Measurements from ENCODE around the gene MAGOH. TPM values are rescaled to one million over a fixed set of nuclear protein-coding genes. Genes with fewer than 3 reads are reported as not detected.

MAGOH gene
- total and polyA plus RNA-seq, 2 donors (not counting 1 experiment from before 2014, with no cell fraction given): 33.0 to 34.5 TPM

DNA sequence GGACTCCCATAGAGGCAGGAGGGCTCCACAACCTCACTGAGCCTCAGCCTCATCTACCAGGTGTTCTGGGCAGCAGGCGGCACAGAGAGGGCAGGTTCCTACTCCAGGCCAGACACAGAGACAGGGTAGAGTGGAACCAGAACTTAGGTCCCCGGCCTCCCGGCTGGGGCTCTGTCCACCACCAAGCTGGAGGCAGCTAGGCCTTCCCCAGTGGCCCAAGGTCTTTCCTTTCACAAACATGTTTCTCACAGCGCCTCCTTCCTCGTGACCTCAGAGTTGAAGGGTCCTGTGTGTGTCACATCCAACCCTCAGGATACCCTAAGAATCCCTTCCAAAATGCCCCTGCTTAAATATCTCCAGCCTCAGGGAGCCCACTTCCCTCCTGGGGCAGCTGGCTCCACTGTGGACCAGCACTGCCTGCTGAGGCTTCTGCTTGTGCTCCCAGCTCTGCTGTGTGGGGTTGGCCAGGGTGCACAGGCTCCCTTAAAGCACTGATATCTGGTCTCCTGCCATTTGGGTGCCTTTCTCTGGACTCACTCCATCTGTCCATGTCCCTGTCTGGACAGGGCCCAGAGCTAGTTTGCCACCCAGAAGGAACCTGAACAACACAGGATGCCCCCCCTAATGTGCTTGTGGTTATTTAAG is 33.2 kb upstream of the MAGOH start:
- Histone ChIP-seq H3K4me3 (replicated peaks in 1 of 4; ENCODE audit: control extremely low read depth in 1 of 4, insufficient read depth in 1 of 4, low read depth in 3 of 4, low read length in 4 of 4) (no peak overlapping the region), H3K9ac (ENCODE audit: insufficient read depth, low read length) (no peak overlapping the region), H3K27me3 (ENCODE audit: control insufficient read depth, insufficient read depth, low read length) (no peaks in the 10 kb centered on the region), H3K4me2 (ENCODE audit: extremely low read depth, insufficient read depth, low read length) (no peak overlapping the region), H3K36me3 (ENCODE audit: control insufficient read depth, insufficient read depth, low read length) (no peaks in the 10 kb centered on the region), H2AFZ (ENCODE audit: low read length) (no peak overlapping the region), H3K4me1 (ENCODE audit: control insufficient read depth, extremely low read depth, insufficient read depth, low read length) (no peaks in the 10 kb centered on the region), H4K20me1 (ENCODE audit: control insufficient read depth, extremely low read depth, insufficient read depth, low read length) (no peaks in the 10 kb centered on the region), H3K79me2 (ENCODE audit: control insufficient read depth, insufficient read depth, low read length) (no peaks in the 10 kb centered on the region), H3K9me3 (ENCODE audit: control insufficient read depth, insufficient read depth, low read depth, low read length) (no peaks in the 10 kb centered on the region), H3K27ac (ENCODE audit: insufficient read depth, low read length) (no peak overlapping the region)
- TF ChIP-seq, protein P1, sequence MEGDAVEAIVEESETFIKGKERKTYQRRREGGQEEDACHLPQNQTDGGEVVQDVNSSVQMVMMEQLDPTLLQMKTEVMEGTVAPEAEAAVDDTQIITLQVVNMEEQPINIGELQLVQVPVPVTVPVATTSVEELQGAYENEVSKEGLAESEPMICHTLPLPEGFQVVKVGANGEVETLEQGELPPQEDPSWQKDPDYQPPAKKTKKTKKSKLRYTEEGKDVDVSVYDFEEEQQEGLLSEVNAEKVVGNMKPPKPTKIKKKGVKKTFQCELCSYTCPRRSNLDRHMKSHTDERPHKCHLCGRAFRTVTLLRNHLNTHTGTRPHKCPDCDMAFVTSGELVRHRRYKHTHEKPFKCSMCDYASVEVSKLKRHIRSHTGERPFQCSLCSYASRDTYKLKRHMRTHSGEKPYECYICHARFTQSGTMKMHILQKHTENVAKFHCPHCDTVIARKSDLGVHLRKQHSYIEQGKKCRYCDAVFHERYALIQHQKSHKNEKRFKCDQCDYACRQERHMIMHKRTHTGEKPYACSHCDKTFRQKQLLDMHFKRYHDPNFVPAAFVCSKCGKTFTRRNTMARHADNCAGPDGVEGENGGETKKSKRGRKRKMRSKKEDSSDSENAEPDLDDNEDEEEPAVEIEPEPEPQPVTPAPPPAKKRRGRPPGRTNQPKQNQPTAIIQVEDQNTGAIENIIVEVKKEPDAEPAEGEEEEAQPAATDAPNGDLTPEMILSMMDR (conservative IDR thresholded peaks at IDR 0.05 in 1 of 2, IDR thresholded peaks at IDR 0.05 in 1 of 2; ENCODE audit: low read depth in 1 of 2, low read length in 2 of 2): no peak
- TF ChIP-seq EZH2 (IDR thresholded peaks at IDR 0.05; ENCODE audit: low read length, missing control alignments): no peak
- DNase-seq (ENCODE audit: low read depth in 2 of 2): no peak

DNA sequence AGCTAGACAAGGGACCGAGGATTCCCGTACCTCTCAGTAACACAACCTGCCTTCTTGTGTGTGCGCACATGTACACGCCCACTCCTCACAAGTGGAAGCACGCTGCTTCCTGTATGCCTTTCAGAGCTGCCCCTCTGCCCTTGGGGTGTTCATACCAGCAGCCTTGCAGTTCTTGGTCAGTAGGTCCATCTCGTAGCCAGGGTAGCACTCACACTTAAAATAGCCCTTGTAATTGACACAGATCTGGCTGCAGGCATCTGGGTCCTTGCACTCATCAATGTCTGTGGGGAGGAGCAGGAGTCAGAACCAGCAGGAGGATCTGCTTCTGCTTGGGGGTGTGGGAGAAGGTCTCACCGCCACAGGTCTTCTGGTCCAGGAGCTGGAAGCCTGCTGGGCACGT is 32.6 kb upstream of the MAGOH start:
- no peak for DNase-seq (ENCODE audit: low read depth in 2 of 2)
- Histone ChIP-seq H3K27ac (ENCODE audit: insufficient read depth, low read length) (no peak overlapping the region), H3K79me2 (ENCODE audit: control insufficient read depth, insufficient read depth, low read length) (no peaks in the 10 kb centered on the region), H4K20me1 (ENCODE audit: control insufficient read depth, extremely low read depth, insufficient read depth, low read length) (no peaks in the 10 kb centered on the region), H3K4me1 (ENCODE audit: control insufficient read depth, extremely low read depth, insufficient read depth, low read length) (no peaks in the 10 kb centered on the region), H2AFZ (ENCODE audit: low read length) (no peak overlapping the region), H3K4me3 (replicated peaks in 1 of 4; ENCODE audit: control extremely low read depth in 1 of 4, insufficient read depth in 1 of 4, low read depth in 3 of 4, low read length in 4 of 4) (no peak overlapping the region), H3K36me3 (ENCODE audit: control insufficient read depth, insufficient read depth, low read length) (peaks cover 2% of the 10 kb centered on the region), H3K4me2 (ENCODE audit: extremely low read depth, insufficient read depth, low read length) (no peak overlapping the region), H3K9me3 (ENCODE audit: control insufficient read depth, insufficient read depth, low read depth, low read length) (no peaks in the 10 kb centered on the region), H3K27me3 (ENCODE audit: control insufficient read depth, insufficient read depth, low read length) (no peaks in the 10 kb centered on the region), H3K9ac (ENCODE audit: insufficient read depth, low read length) (no peak overlapping the region)
- TF ChIP-seq, protein P1 (conservative IDR thresholded peaks at IDR 0.05 in 1 of 2, IDR thresholded peaks at IDR 0.05 in 1 of 2; ENCODE audit: low read depth in 1 of 2, low read length in 2 of 2): no peak
- no peak for TF ChIP-seq EZH2 (IDR thresholded peaks at IDR 0.05; ENCODE audit: low read length, missing control alignments)

DNA sequence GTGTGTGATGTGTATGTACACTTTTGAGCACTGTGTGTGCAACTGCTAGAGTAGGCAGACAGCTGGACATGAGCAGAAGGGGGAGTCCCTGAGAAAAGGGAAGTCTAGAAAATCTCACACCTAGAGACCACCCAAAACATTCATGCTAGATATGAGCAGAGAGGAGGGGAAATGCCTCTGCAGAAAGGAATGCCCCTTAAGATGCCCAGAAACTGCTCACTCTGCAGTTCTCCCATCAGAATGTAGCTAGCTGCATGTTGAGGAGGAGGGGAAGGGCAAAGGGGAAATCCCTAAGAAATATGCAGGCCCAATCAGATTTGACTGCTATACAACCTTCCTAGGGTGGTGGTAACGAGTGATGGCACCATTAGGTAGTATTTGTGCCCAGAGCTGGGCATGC is 31.8 kb upstream of the MAGOH start:
- Histone ChIP-seq H3K27ac (ENCODE audit: insufficient read depth, low read length) (no peak overlapping the region), H4K20me1 (ENCODE audit: control insufficient read depth, extremely low read depth, insufficient read depth, low read length) (no peaks in the 10 kb centered on the region), H3K4me1 (ENCODE audit: control insufficient read depth, extremely low read depth, insufficient read depth, low read length) (no peaks in the 10 kb centered on the region), H3K9me3 (ENCODE audit: control insufficient read depth, insufficient read depth, low read depth, low read length) (no peaks in the 10 kb centered on the region), H3K79me2 (ENCODE audit: control insufficient read depth, insufficient read depth, low read length) (no peaks in the 10 kb centered on the region), H3K27me3 (ENCODE audit: control insufficient read depth, insufficient read depth, low read length) (no peaks in the 10 kb centered on the region), H3K4me3 (replicated peaks in 1 of 4; ENCODE audit: control extremely low read depth in 1 of 4, insufficient read depth in 1 of 4, low read depth in 3 of 4, low read length in 4 of 4) (no peak overlapping the region), H3K36me3 (ENCODE audit: control insufficient read depth, insufficient read depth, low read length) (peaks cover 2% of the 10 kb centered on the region), H2AFZ (ENCODE audit: low read length) (no peak overlapping the region), H3K4me2 (ENCODE audit: extremely low read depth, insufficient read depth, low read length) (no peak overlapping the region), H3K9ac (ENCODE audit: insufficient read depth, low read length) (no peak overlapping the region)
- DNase-seq (ENCODE audit: low read depth in 2 of 2): no peak
- no peak for TF ChIP-seq EZH2 (IDR thresholded peaks at IDR 0.05; ENCODE audit: low read length, missing control alignments)
